OCI-LY7 (cell line): ENCODE data around the gene CNIH2. TPM values are rescaled to one million over a fixed set of nuclear protein-coding genes. Genes with fewer than 3 reads are reported as not detected.

Source experiments
- BruUV-seq: library from RNA; stranded (reverse); fragments of 400-500 nt; replicated peaks from 2 replicates; lab custom pipeline; 2021; lab: Mats Ljungman, UMichigan
- CTCF ChIA-PET: fragments of 300-600 bp; sonication (Branson Sonifier 250); formaldehyde crosslinking; loops from one replicate; lab custom pipeline; 2022; ENCODE audit warnings: antibody characterized with exemption; ENCODE audit not compliant: unreplicated experiment; lab: Charles Lee
- POLR2A ChIA-PET: fragments of 300-600 bp; sonication (Branson Sonifier 250); formaldehyde crosslinking; loops from one replicate; lab custom pipeline; 2022; ENCODE audit warnings: antibody characterized with exemption; lab: Charles Lee
- DNase-seq: peaks from one replicate; pipeline ENCODE4 v3.0.0-alpha.2; 2015; ENCODE audit warnings: low spot score
- H2AFZ ChIP-seq: fragments of 200-600 bp; sonication (generic), shearing (Covaris generic); 2 replicates; pipeline ENCODE4 v1.6.1; 2014; ENCODE audit warnings: mild to moderate bottlenecking, antibody characterized with exemption, low read length, moderate library complexity
- H3K27ac ChIP-seq: fragments of 200-600 bp; sonication (generic); 2 replicates; pipeline ENCODE4 v1.5.1; 2014; ENCODE audit warnings: mixed run types, low read depth, mild to moderate bottlenecking, moderate library complexity, low read length, inconsistent platforms; ENCODE audit not compliant: poor library complexity, severe bottlenecking
- H3K36me3 ChIP-seq: fragments of 200-600 bp; sonication (generic); 2 replicates; pipeline ENCODE4 v1.6.1; 2014; ENCODE audit warnings: mild to moderate bottlenecking, antibody characterized with exemption, low read length, moderate library complexity, mixed read lengths; ENCODE audit not compliant: insufficient read depth
- H3K4me1 ChIP-seq: fragments of 200-600 bp; sonication (generic); 2 replicates; pipeline ENCODE4 v1.5.1; 2014; ENCODE audit warnings: mild to moderate bottlenecking, low read length; ENCODE audit not compliant: insufficient read depth, poor library complexity, severe bottlenecking
- H3K4me2 ChIP-seq: fragments of 200-600 bp; sonication (generic); 2 replicates; pipeline ENCODE4 v1.6.1; 2014; ENCODE audit warnings: mild to moderate bottlenecking, low read length
- H3K4me3 ChIP-seq: fragments of 200-600 bp; sonication (generic); 2 replicates; pipeline ENCODE4 v1.5.1; 2014; ENCODE audit warnings: mild to moderate bottlenecking, low read depth, low read length; ENCODE audit not compliant: poor library complexity, severe bottlenecking
- H3K79me2 ChIP-seq: fragments of 200-600 bp; sonication (generic); 2 replicates; pipeline ENCODE4 v1.6.1; 2016; ENCODE audit warnings: low read depth, mild to moderate bottlenecking, low read length, moderate library complexity, mixed read lengths; ENCODE audit not compliant: insufficient read depth
- H3K9me2 ChIP-seq: fragments of 200-600 bp; sonication (generic); 2 replicates; pipeline ENCODE4 v1.6.1; 2016; ENCODE audit warnings: mild to moderate bottlenecking, low read length, mixed read lengths; ENCODE audit not compliant: insufficient read depth
- H3K9me3 ChIP-seq: fragments of 200-600 bp; sonication (generic); 2 replicates; pipeline ENCODE4 v1.6.1; 2014; ENCODE audit warnings: mild to moderate bottlenecking, mixed run types, low read length, mixed read lengths
- H4K20me1 ChIP-seq: fragments of 200-600 bp; sonication (generic); 2 replicates; pipeline ENCODE4 v1.6.1; 2014; ENCODE audit warnings: mild to moderate bottlenecking, antibody characterized with exemption, low read length, moderate library complexity, mixed read lengths; ENCODE audit not compliant: insufficient read depth
- EZH2phosphoT487 ChIP-seq: fragments of 200-600 bp; sonication (generic); IDR thresholded peaks from 2 replicates; pipeline ENCODE4 v1.6.1; 2018; ENCODE audit warnings: low read depth, borderline replicate concordance, mild to moderate bottlenecking, mixed run types, antibody characterized with exemption, low read length, moderate library complexity, mixed read lengths
- intact Hi-C: fragments of 100-400 bp; cut with micrococcal nuclease; formaldehyde crosslinking; loops from one replicate; pipeline ENCODE4 v1.10.0; 2022; ENCODE audit not compliant: unreplicated experiment
- total RNA-seq, 2 experiments: library from RNA; depleted of rRNA in 1 of 2; stranded (reverse); fragments of >200 nt in 1 of 2; shearing (Covaris generic) in 1 of 2; gene quantifications; 2 replicates each; pipeline ENCODE4 v1.2.3, GENCODE V29; 2014 to 2022
- TF ChIP-seq, protein P1 (sequence below): fragments of 200-600 bp; sonication (generic); conservative IDR thresholded peaks from 2 replicates; pipeline ENCODE4 v1.5.1; 2014; ENCODE audit warnings: mild to moderate bottlenecking, antibody characterized with exemption, low read length, moderate library complexity, mixed read lengths

The CNIH2 gene
- total RNA-seq, 2 experiments from 2014 or later, result 0.60 to 2.7 TPM

DNA sequence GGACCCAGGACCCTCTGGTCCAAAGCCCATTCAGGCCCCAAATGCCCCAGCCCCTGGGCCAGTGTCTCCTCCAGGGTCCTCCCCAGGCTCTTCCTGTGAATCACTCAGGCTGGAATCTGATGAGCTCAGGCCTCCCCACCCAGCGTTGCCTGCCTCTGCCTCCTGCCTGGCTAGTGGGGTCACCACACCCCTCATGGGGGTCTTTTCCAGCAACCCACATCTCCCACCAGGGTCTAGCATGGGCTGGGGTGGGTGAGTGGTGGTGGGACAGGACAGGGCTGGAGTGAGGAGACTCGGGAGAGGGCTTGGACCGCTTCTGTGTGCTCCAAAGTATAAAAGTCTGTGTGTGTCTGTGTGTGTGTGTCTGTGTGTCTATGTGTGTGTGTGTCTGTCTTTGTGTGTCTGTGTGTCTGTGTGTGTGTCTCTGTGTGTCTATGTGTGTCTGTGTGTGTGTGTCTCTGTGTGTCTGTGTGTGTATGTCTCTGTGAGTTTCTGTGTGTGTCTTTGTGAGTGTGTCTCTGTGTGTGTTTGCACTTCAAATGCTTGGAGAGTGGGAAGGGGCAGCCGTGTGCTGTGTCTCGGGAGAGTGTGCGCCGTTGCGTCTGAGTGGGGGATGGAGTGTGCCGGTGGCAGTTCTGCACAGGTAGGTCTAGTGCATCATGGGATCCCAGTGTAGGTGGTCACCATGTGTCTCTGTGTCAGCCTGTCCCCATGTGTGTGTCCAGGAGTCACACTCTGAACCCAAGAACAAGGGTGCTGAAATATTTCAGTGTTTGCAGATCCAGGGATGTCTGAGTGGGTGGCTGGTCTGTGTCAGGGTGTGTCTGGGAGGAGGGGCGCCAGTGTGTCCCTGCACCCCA lies 49.4 kb downstream of the CNIH2 start:
- H3K4me1 ChIP-seq, result peaks cover 46% of the 10 kb centered on the region
- no peak for DNase-seq
- no peaks in the 10 kb centered on the region for H3K79me2 ChIP-seq
- intact Hi-C loops, result loop anchor here (1.0 to 2.0 kb wide), 2 partner anchors 15 to 39 kb away; partner anchors contain the start of gene YIF1A
- no peaks in the 10 kb centered on the region for H3K9me2 ChIP-seq
- H3K4me2 ChIP-seq, result peak overlapping the region; percentile 75
- TF ChIP-seq, protein P1, sequence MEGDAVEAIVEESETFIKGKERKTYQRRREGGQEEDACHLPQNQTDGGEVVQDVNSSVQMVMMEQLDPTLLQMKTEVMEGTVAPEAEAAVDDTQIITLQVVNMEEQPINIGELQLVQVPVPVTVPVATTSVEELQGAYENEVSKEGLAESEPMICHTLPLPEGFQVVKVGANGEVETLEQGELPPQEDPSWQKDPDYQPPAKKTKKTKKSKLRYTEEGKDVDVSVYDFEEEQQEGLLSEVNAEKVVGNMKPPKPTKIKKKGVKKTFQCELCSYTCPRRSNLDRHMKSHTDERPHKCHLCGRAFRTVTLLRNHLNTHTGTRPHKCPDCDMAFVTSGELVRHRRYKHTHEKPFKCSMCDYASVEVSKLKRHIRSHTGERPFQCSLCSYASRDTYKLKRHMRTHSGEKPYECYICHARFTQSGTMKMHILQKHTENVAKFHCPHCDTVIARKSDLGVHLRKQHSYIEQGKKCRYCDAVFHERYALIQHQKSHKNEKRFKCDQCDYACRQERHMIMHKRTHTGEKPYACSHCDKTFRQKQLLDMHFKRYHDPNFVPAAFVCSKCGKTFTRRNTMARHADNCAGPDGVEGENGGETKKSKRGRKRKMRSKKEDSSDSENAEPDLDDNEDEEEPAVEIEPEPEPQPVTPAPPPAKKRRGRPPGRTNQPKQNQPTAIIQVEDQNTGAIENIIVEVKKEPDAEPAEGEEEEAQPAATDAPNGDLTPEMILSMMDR, result no peak
- no peak for TF ChIP-seq EZH2phosphoT487
- peak overlapping the region; percentile 54 for H3K27ac ChIP-seq
- ChIA-PET POLR2A (interaction anchor here (1.6 kb wide), 1 partner anchor 15 kb away, joined by 7 read pairs; no protein-coding TSS in a partner anchor), CTCF (no interaction called here)
- no TSS peak for BruUV-seq
- no peaks in the 10 kb centered on the region for H4K20me1 ChIP-seq
- no peak overlapping the region for H3K4me3 ChIP-seq
- no peaks in the 10 kb centered on the region for H3K9me3 ChIP-seq
- peak overlapping the region; percentile 96; the same call in 1 of the 2 replicates for H2AFZ ChIP-seq
- H3K36me3 ChIP-seq, result no peaks in the 10 kb centered on the region

DNA sequence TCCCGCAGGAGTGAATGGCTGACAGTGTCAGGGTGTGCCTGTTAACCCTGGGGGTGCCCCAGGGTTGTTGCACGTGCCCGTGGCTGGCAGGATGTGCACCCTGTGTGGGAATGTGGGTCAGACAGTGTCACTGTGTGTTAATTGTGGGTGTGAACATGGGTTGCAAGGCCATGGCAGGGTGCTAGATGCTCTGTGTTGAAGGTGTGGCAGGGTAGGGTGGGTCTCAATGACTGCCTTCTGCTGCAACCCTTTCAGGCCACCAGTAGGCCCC lies 50.0 kb downstream of the CNIH2 start:
- no peak overlapping the region for H3K4me3 ChIP-seq
- H3K4me1 ChIP-seq, result peaks cover 46% of the 10 kb centered on the region
- peak overlapping the region; percentile 96; the same call in 1 of the 2 replicates for H2AFZ ChIP-seq
- H3K9me2 ChIP-seq, result no peaks in the 10 kb centered on the region
- no peaks in the 10 kb centered on the region for H3K9me3 ChIP-seq
- intact Hi-C loops, result loop anchor here (1.0 to 2.0 kb wide), 2 partner anchors 16 to 39 kb away; partner anchors contain the start of gene YIF1A
- TF ChIP-seq EZH2phosphoT487, result no peak
- TF ChIP-seq, protein P1, result no peak
- H3K36me3 ChIP-seq, result no peaks in the 10 kb centered on the region
- BruUV-seq, result no TSS peak
- H4K20me1 ChIP-seq, result no peaks in the 10 kb centered on the region
- CTCF ChIA-PET, result no interaction called here
- no peak for DNase-seq
- H3K27ac ChIP-seq, result peak overlapping the region; percentile 45
- peak overlapping the region; percentile 75 for H3K4me2 ChIP-seq
- no peaks in the 10 kb centered on the region for H3K79me2 ChIP-seq
- POLR2A ChIA-PET, result no interaction called here
